K562 (cell line): ENCODE results near the gene DOCK1. TPM values are rescaled to one million over a fixed set of nuclear protein-coding genes. Genes with fewer than 3 reads are reported as not detected.

Experiments used
- ATAC-seq: fragments of 200-7000 bp; cut with Tn5 transposase; 3 replicates; pipeline ENCODE4 v1.9.1; 2020; ENCODE audit warnings: moderate library complexity
- BruUV-seq: library from RNA; stranded (reverse); fragments of 400-500 nt; replicated peaks from 2 replicates; lab custom pipeline; 2021; lab: Mats Ljungman, UMichigan
- CTCF ChIA-PET: fragments of 300-600 bp; formaldehyde crosslinking; extraction: SDS; loops from one replicate; lab custom pipeline; 2021; ENCODE audit warnings: low intra/inter-chr PET ratio; lab: Yijun Ruan, JAX
- POLR2A ChIA-PET: fragments of 300-600, 350-650 bp; sonication (Branson Sonifier 250); formaldehyde crosslinking; extraction: SDS; loops from one replicate; lab custom pipeline; 2021; ENCODE audit warnings: antibody characterized with exemption, inconsistent platforms; lab: Yijun Ruan, JAX
- DNase-seq, 4 experiments: peaks; one replicate each; pipeline versions ENCODE4 v3.0.0 to v3.0.0-alpha.2; 2011 to 2018; ENCODE audit warnings: low spot score in 3 of 4, mixed read lengths in 3 of 4; ENCODE audit errors: extremely low read depth in 1 of 4
- FAIRE-seq: peaks from 2 replicates; lab custom pipeline; 2011; peaks lifted over from hg19 to GRCh38; lab: Jason Lieb, UNC
- H2AFZ ChIP-seq: 2 replicates; pipeline ENCODE4 v1.6.0; 2011; ENCODE audit warnings: low read depth, low read length, control low read depth, inconsistent platforms
- H3K27ac ChIP-seq: fragments of 200-600 bp; 3 replicates; pipeline ENCODE4 v1.8.0; 2011; ENCODE audit warnings: low read depth, mild to moderate bottlenecking, control low read depth, inconsistent platforms, low read length, moderate library complexity, mixed read lengths; ENCODE audit errors: extremely low read depth
- H3K27me3 ChIP-seq, 2 experiments: fragments of 300-600 bp in 1 of 2; 2 replicates in 1 of 2; 3 replicates in 1 of 2; pipeline versions ENCODE4 v1.6.0 to v1.8.0; 2011; ENCODE audit warnings: inconsistent platforms in 2 of 2, low read length in 2 of 2, mild to moderate bottlenecking in 1 of 2, mixed read lengths in 1 of 2, moderate library complexity in 1 of 2; ENCODE audit not compliant: control insufficient read depth in 2 of 2, insufficient read depth in 2 of 2
- H3K36me3 ChIP-seq: fragments of 300-600 bp; 3 replicates; pipeline ENCODE4 v1.8.0; 2011; ENCODE audit warnings: mild to moderate bottlenecking, low read length, inconsistent platforms; ENCODE audit not compliant: control insufficient read depth, insufficient read depth
- H3K4me1 ChIP-seq, 2 experiments: fragments of 200-600 bp in 1 of 2; replicated peaks in 1 of 2; 2 replicates in 1 of 2; 3 replicates in 1 of 2; pipeline versions ENCODE4 v1.5.1 to v1.8.0; 2011; ENCODE audit warnings: inconsistent platforms in 2 of 2, low read length in 2 of 2, mild to moderate bottlenecking in 1 of 2, mixed read lengths in 1 of 2, moderate library complexity in 1 of 2; ENCODE audit not compliant: control insufficient read depth in 2 of 2, insufficient read depth in 2 of 2
- H3K4me2 ChIP-seq: 2 replicates; pipeline ENCODE4 v1.6.1; 2011; ENCODE audit warnings: low read length, control low read depth, inconsistent platforms, mixed read lengths; ENCODE audit not compliant: insufficient read depth
- H3K4me3 ChIP-seq: fragments of 200-600 bp; sonication (generic), shearing (Covaris generic); 2 replicates; pipeline ENCODE4 v1.5.1; 2016; ENCODE audit warnings: control low read depth, inconsistent platforms
- H3K79me2 ChIP-seq: fragments of 200-600 bp; 3 replicates; pipeline ENCODE4 v1.8.0; 2011; ENCODE audit warnings: low read length, inconsistent platforms; ENCODE audit not compliant: control insufficient read depth, insufficient read depth
- H3K9ac ChIP-seq, 2 experiments: 2 replicates each; pipeline versions ENCODE4 v1.6.0 to v1.6.1; 2011; ENCODE audit warnings: low read depth in 2 of 2, low read length in 2 of 2, control low read depth in 1 of 2, inconsistent platforms in 1 of 2, mild to moderate bottlenecking in 1 of 2, mixed read lengths in 1 of 2; ENCODE audit not compliant: insufficient read depth in 1 of 2
- H3K9me1 ChIP-seq: one replicate; pipeline ENCODE4 v1.6.0; 2011; ENCODE audit warnings: inconsistent platforms, mild to moderate bottlenecking, low read length, moderate library complexity; ENCODE audit not compliant: control insufficient read depth, insufficient read depth
- H3K9me3 ChIP-seq: replicated peaks from 2 replicates; pipeline ENCODE4 v1.5.1; 2011; ENCODE audit warnings: low read depth, low read length, inconsistent platforms; ENCODE audit not compliant: control insufficient read depth, insufficient read depth
- H4K20me1 ChIP-seq: replicated peaks from 2 replicates; pipeline ENCODE4 v1.6.1; 2011; ENCODE audit warnings: low read length, inconsistent platforms, mixed read lengths; ENCODE audit not compliant: control insufficient read depth, insufficient read depth
- ATF4 ChIP-seq: fragments of 450-650 bp; formaldehyde crosslinking; IDR thresholded peaks from 2 replicates; pipeline ENCODE4 v1.4.0; 2022; ENCODE audit warnings: mild to moderate bottlenecking, moderate library complexity
- MTA2 ChIP-seq: fragments of 450-650 bp; IDR thresholded peaks from 2 replicates; pipeline ENCODE4 v1.6.1; 2016; ENCODE audit warnings: low read depth
- MXD1 ChIP-seq: fragments of 250-450 bp; sonication (Bioruptor Pico); IDR thresholded peaks from 2 replicates; pipeline ENCODE4 v1.8.0; 2021; ENCODE audit warnings: borderline replicate concordance, mild to moderate bottlenecking, moderate library complexity; ENCODE audit not compliant: poor library complexity, severe bottlenecking
- NEUROD1 ChIP-seq: fragments of 150-350 bp; IDR thresholded peaks from 2 replicates; pipeline ENCODE4 v1.6.1; 2014; ENCODE audit warnings: borderline replicate concordance, low read length, low read depth; ENCODE audit not compliant: partially characterized antibody
- NFATC3 ChIP-seq: fragments of 450-650 bp; IDR thresholded peaks from 2 replicates; pipeline ENCODE4 v1.6.1; 2017; ENCODE audit warnings: mild to moderate bottlenecking
- STAT5A ChIP-seq: IDR thresholded peaks from 2 replicates; pipeline ENCODE4 v1.6.1; 2012; ENCODE audit warnings: low read length, inconsistent platforms, borderline replicate concordance
- YY1 ChIP-seq, 3 experiments: IDR thresholded peaks; 2 replicates each; pipeline ENCODE4 v1.6.1; 2011; ENCODE audit warnings: low read length in 2 of 3, mild to moderate bottlenecking in 2 of 3, moderate library complexity in 2 of 3, borderline replicate concordance in 1 of 3, control low read depth in 1 of 3, low read depth in 1 of 3; ENCODE audit not compliant: insufficient read depth in 3 of 3, insufficient replicate concordance in 2 of 3, control insufficient read depth in 1 of 3, insufficient read length in 1 of 3; ENCODE audit errors: extremely low read depth in 1 of 3
- ZNF592 ChIP-seq: fragments of 450-650 bp; IDR thresholded peaks from 2 replicates; pipeline ENCODE4 v1.6.1; 2017; ENCODE audit warnings: antibody characterized with exemption, mild to moderate bottlenecking
- WGBS: fragments of 100-300 bp; shearing (Covaris generic); methylation state at CpG from one replicate; pipeline ENCODE4 v1.1.6; 2016; ENCODE audit warnings: low coverage, mixed read lengths; ENCODE audit not compliant: insufficient coverage; ENCODE audit errors: missing lambda C conversion rate; 5-methylcytosine and 5-hydroxymethylcytosine counted together
- in situ Hi-C: fragments of 300-500 bp; cut with MboI; formaldehyde crosslinking; loops from 4 replicates; pipeline ENCODE4 v1.15.0; 2018; ENCODE audit warnings: inconsistent platforms, mixed read lengths
- intact Hi-C: fragments of 100-400 bp; cut with micrococcal nuclease; formaldehyde crosslinking; loops from 2 replicates; pipeline ENCODE4 v1.14.2; 2022
- polyA plus RNA-seq, 8 experiments: library from polyadenylated mRNA; depleted of rRNA in 4 of 8; stranded (reverse) in 5 of 8; unstranded in 3 of 8; fragments of >200 nt; fragmentation: Nextera tagmentation in 2 of 8; fragmentation: Illumina TruSeq in 1 of 8; extraction: Ambion mirVana in 2 of 8; extraction: Trizol in 1 of 8; gene quantifications; 2 replicates each; pipeline versions ENCODE4 v1.2.1 to v1.2.3, GENCODE V29; 2011 to 2014; ENCODE audit warnings: inconsistent platforms in 1 of 8, missing spikeins in 1 of 8
- total RNA-seq, 7 experiments: library from RNA; depleted of rRNA in 6 of 7; stranded (reverse); fragments of >200 nt in 6 of 7; fragmentation: Illumina TruSeq in 2 of 7; extraction: Trizol in 2 of 7; gene quantifications; 2 replicates each; pipeline versions ENCODE4 v1.2.1 to v1.2.3, GENCODE V29; 2011 to 2021; ENCODE audit warnings: low replicate concordance in 1 of 7

Gene DOCK1
- total and polyA plus RNA-seq, 9 of the 15 experiments (the other 6 are each of a cell fraction or from before 2014, with no cell fraction given), result 0.31 TPM; not detected in 8

GRCh38 chr10:127374074-127374680 is 468.9 kb downstream of the DOCK1 start (continued):
- TF ChIP-seq ZNF592, result no peak
- no peak for TF ChIP-seq ATF4 (CRISPR knock-in tag)
- no peak for TF ChIP-seq NFATC3
- no peak for TF ChIP-seq STAT5A

GRCh38 chr10:127374901-127375300 is 469.7 kb downstream of the DOCK1 start:
- H3K4me2 ChIP-seq, result no peak overlapping the region
- no peaks in the 10 kb centered on the region for H3K9me3 ChIP-seq
- H3K27me3 ChIP-seq, result no peaks in the 10 kb centered on the region
- no peak overlapping the region for H2AFZ ChIP-seq
- no peak overlapping the region for H3K9ac ChIP-seq
- no peaks in the 10 kb centered on the region for H4K20me1 ChIP-seq
- no peak overlapping the region for H3K4me3 ChIP-seq
- intact Hi-C loops (no loop called here), in situ Hi-C loops (no loop called here)
- no peak for FAIRE-seq
- BruUV-seq, result no TSS peak
- no peak overlapping the region for H3K27ac ChIP-seq
- DNase-seq, result no peak
- no peaks in the 10 kb centered on the region for H3K4me1 ChIP-seq
- H3K79me2 ChIP-seq, result no peaks in the 10 kb centered on the region
- CTCF ChIA-PET, result no interaction called here
- 0% methylated on average over 5 of the region's 5 CpGs for WGBS
- ATAC-seq, result no peak
- no peaks in the 10 kb centered on the region for H3K36me3 ChIP-seq
- no peaks in the 10 kb centered on the region for H3K9me1 ChIP-seq
- POLR2A ChIA-PET, result no interaction called here
- TF ChIP-seq MTA2 (no peak), YY1 (IDR thresholded peaks at IDR 0.05; ENCODE audit: borderline replicate concordance in 1 of 3, control insufficient read depth in 1 of 3, extremely low read depth in 1 of 3, insufficient read depth in 3 of 3, insufficient read length in 1 of 3, insufficient replicate concordance in 2 of 3, low read depth in 1 of 3, low read length in 2 of 3) (no peak), MXD1 (CRISPR knock-in tag) (no peak), NEUROD1 (no peak)
